Upper lobe of left lung (tissue), 4 donors: ENCODE measurements around the gene FRY.

Experiments used
- CTCF ChIP-seq, 6 experiments: fragments of 450-650 bp in 4 of 6; fragments of 200-600 bp in 2 of 6; sonication (generic) in 2 of 6; IDR thresholded peaks; one replicate each; pipeline ENCODE4 v1.5.1; 2016 to 2019; ENCODE audit warnings: antibody characterized with exemption in 6 of 6
- POLR2A ChIP-seq, 4 donors: fragments of 450-650 bp; IDR thresholded peaks; one replicate each; pipeline ENCODE4 v1.5.1; 2016 to 2017; ENCODE audit warnings: antibody characterized with exemption in 4 of 4, mild to moderate bottlenecking in 2 of 4

GRCh38 chr13:32299893-32300292 is 268.3 kb downstream of the FRY start:
- TF ChIP-seq CTCF (IDR thresholded peaks at IDR 0.05) (no peak), POLR2A (IDR thresholded peaks at IDR 0.05) (no peak)
